Measurements from ENCODE around the gene KLHL29.
A peak's percentile ranks its signal among the peaks of the same experiment; 100 is the strongest.

Gene KLHL29

GRCh38 chr2:23585273-23586170 is 200.5 kb downstream of the KLHL29 start:
- Histone ChIP-seq H3K4me3 (ENCODE audit: low read length in 2 of 2) (no peak overlapping the region), H3K9ac (ENCODE audit: low read depth in 1 of 2, low read length in 2 of 2) (no peak overlapping the region), H3K9me3 (ENCODE audit: control insufficient read depth in 2 of 2, low read length in 2 of 2) (no peaks in the 10 kb centered on the region), H3K4me1 (ENCODE audit: control insufficient read depth in 2 of 2, insufficient read depth in 2 of 2, low read length in 2 of 2) (no peaks in the 10 kb centered on the region), H3K36me3 (ENCODE audit: control insufficient read depth in 2 of 2, insufficient read depth in 2 of 2, low read length in 2 of 2) (no peaks in the 10 kb centered on the region), H3K27ac (ENCODE audit: low read depth in 2 of 2, low read length in 2 of 2) (no peak overlapping the region), H3K27me3 (ENCODE audit: control insufficient read depth in 2 of 2, insufficient read depth in 2 of 2, low read length in 2 of 2) (no peaks in the 10 kb centered on the region)

GRCh38 chr2:23586741-23587306 is 201.8 kb downstream of the KLHL29 start:
- H3K27ac ChIP-seq (ENCODE audit: low read depth in 2 of 2, low read length in 2 of 2), result no peak overlapping the region
- H3K27me3 ChIP-seq (ENCODE audit: control insufficient read depth in 2 of 2, insufficient read depth in 2 of 2, low read length in 2 of 2), result no peaks in the 10 kb centered on the region
- no peak overlapping the region for H3K4me3 ChIP-seq (ENCODE audit: low read length in 2 of 2)
- H3K9ac ChIP-seq (ENCODE audit: low read depth in 1 of 2, low read length in 2 of 2), result no peak overlapping the region
- no peaks in the 10 kb centered on the region for H3K4me1 ChIP-seq (ENCODE audit: control insufficient read depth in 2 of 2, insufficient read depth in 2 of 2, low read length in 2 of 2)
- no peaks in the 10 kb centered on the region for H3K36me3 ChIP-seq (ENCODE audit: control insufficient read depth in 2 of 2, insufficient read depth in 2 of 2, low read length in 2 of 2)
- H3K9me3 ChIP-seq (ENCODE audit: control insufficient read depth in 2 of 2, low read length in 2 of 2), result no peaks in the 10 kb centered on the region

- Histone ChIP-seq H3K4me3 (ENCODE audit: low read length in 2 of 2) (no peak overlapping the region), H3K9me3 (ENCODE audit: control insufficient read depth in 2 of 2, low read length in 2 of 2) (no peaks in the 10 kb centered on the region), H3K36me3 (ENCODE audit: control insufficient read depth in 2 of 2, insufficient read depth in 2 of 2, low read length in 2 of 2) (no peaks in the 10 kb centered on the region), H3K4me1 (ENCODE audit: control insufficient read depth in 2 of 2, insufficient read depth in 2 of 2, low read length in 2 of 2) (no peaks in the 10 kb centered on the region), H3K27ac (ENCODE audit: low read depth in 2 of 2, low read length in 2 of 2) (no peak overlapping the region), H3K27me3 (ENCODE audit: control insufficient read depth in 2 of 2, insufficient read depth in 2 of 2, low read length in 2 of 2) (no peaks in the 10 kb centered on the region), H3K9ac (ENCODE audit: low read depth in 1 of 2, low read length in 2 of 2) (no peak overlapping the region)
Measured at GRCh38 chr2:23587341-23587880, 202.4 kb downstream of the KLHL29 start.

GRCh38 chr2:23588106-23588505 is 203.1 kb downstream of the KLHL29 start:
- Histone ChIP-seq H3K9ac (ENCODE audit: low read depth in 1 of 2, low read length in 2 of 2) (no peak overlapping the region), H3K4me3 (ENCODE audit: low read length in 2 of 2) (no peak overlapping the region), H3K27ac (ENCODE audit: low read depth in 2 of 2, low read length in 2 of 2) (no peak overlapping the region), H3K27me3 (ENCODE audit: control insufficient read depth in 2 of 2, insufficient read depth in 2 of 2, low read length in 2 of 2) (no peaks in the 10 kb centered on the region), H3K4me1 (ENCODE audit: control insufficient read depth in 2 of 2, insufficient read depth in 2 of 2, low read length in 2 of 2) (no peaks in the 10 kb centered on the region), H3K9me3 (ENCODE audit: control insufficient read depth in 2 of 2, low read length in 2 of 2) (no peaks in the 10 kb centered on the region), H3K36me3 (ENCODE audit: control insufficient read depth in 2 of 2, insufficient read depth in 2 of 2, low read length in 2 of 2) (no peaks in the 10 kb centered on the region)

GRCh38 chr2:23588508-23589201 is 203.7 kb downstream of the KLHL29 start:
- Histone ChIP-seq H3K9me3 (ENCODE audit: control insufficient read depth in 2 of 2, low read length in 2 of 2) (no peaks in the 10 kb centered on the region), H3K27ac (ENCODE audit: low read depth in 2 of 2, low read length in 2 of 2) (no peak overlapping the region), H3K4me1 (ENCODE audit: control insufficient read depth in 2 of 2, insufficient read depth in 2 of 2, low read length in 2 of 2) (no peaks in the 10 kb centered on the region), H3K36me3 (ENCODE audit: control insufficient read depth in 2 of 2, insufficient read depth in 2 of 2, low read length in 2 of 2) (no peaks in the 10 kb centered on the region), H3K9ac (ENCODE audit: low read depth in 1 of 2, low read length in 2 of 2) (no peak overlapping the region), H3K4me3 (ENCODE audit: low read length in 2 of 2) (no peak overlapping the region), H3K27me3 (ENCODE audit: control insufficient read depth in 2 of 2, insufficient read depth in 2 of 2, low read length in 2 of 2) (no peaks in the 10 kb centered on the region)

GRCh38 chr2:23589220-23589647 is 204.3 kb downstream of the KLHL29 start:
- H3K27ac ChIP-seq (ENCODE audit: low read depth in 2 of 2, low read length in 2 of 2), result no peak overlapping the region
- no peaks in the 10 kb centered on the region for H3K27me3 ChIP-seq (ENCODE audit: control insufficient read depth in 2 of 2, insufficient read depth in 2 of 2, low read length in 2 of 2)
- H3K4me1 ChIP-seq (ENCODE audit: control insufficient read depth in 2 of 2, insufficient read depth in 2 of 2, low read length in 2 of 2), result no peaks in the 10 kb centered on the region
- H3K36me3 ChIP-seq (ENCODE audit: control insufficient read depth in 2 of 2, insufficient read depth in 2 of 2, low read length in 2 of 2), result no peaks in the 10 kb centered on the region
- no peak overlapping the region for H3K9ac ChIP-seq (ENCODE audit: low read depth in 1 of 2, low read length in 2 of 2)
- no peaks in the 10 kb centered on the region for H3K9me3 ChIP-seq (ENCODE audit: control insufficient read depth in 2 of 2, low read length in 2 of 2)
- no peak overlapping the region for H3K4me3 ChIP-seq (ENCODE audit: low read length in 2 of 2)

GRCh38 chr2:23589739-23590138 is 204.8 kb downstream of the KLHL29 start:
- Histone ChIP-seq H3K9me3 (ENCODE audit: control insufficient read depth in 2 of 2, low read length in 2 of 2) (no peaks in the 10 kb centered on the region), H3K27ac (ENCODE audit: low read depth in 2 of 2, low read length in 2 of 2) (no peak overlapping the region), H3K4me1 (ENCODE audit: control insufficient read depth in 2 of 2, insufficient read depth in 2 of 2, low read length in 2 of 2) (no peaks in the 10 kb centered on the region), H3K36me3 (ENCODE audit: control insufficient read depth in 2 of 2, insufficient read depth in 2 of 2, low read length in 2 of 2) (no peaks in the 10 kb centered on the region), H3K9ac (ENCODE audit: low read depth in 1 of 2, low read length in 2 of 2) (no peak overlapping the region), H3K4me3 (ENCODE audit: low read length in 2 of 2) (no peak overlapping the region), H3K27me3 (ENCODE audit: control insufficient read depth in 2 of 2, insufficient read depth in 2 of 2, low read length in 2 of 2) (no peaks in the 10 kb centered on the region)

GRCh38 chr2:23590241-23590869 is 205.4 kb downstream of the KLHL29 start:
- no peaks in the 10 kb centered on the region for H3K4me1 ChIP-seq (ENCODE audit: control insufficient read depth in 2 of 2, insufficient read depth in 2 of 2, low read length in 2 of 2)
- H3K9ac ChIP-seq (ENCODE audit: low read depth in 1 of 2, low read length in 2 of 2), result no peak overlapping the region

GRCh38 chr2:23591111-23591510 is 206.1 kb downstream of the KLHL29 start:
- H3K4me3 ChIP-seq (ENCODE audit: low read length in 2 of 2), result no peak overlapping the region
- H3K27ac ChIP-seq (ENCODE audit: low read depth in 2 of 2, low read length in 2 of 2), result peak overlapping the region in 1 of 2 donors; percentile 1
- no peaks in the 10 kb centered on the region for H3K27me3 ChIP-seq (ENCODE audit: control insufficient read depth in 2 of 2, insufficient read depth in 2 of 2, low read length in 2 of 2)
- H3K4me1 ChIP-seq (ENCODE audit: control insufficient read depth in 2 of 2, insufficient read depth in 2 of 2, low read length in 2 of 2), result no peaks in the 10 kb centered on the region
- no peak overlapping the region for H3K9ac ChIP-seq (ENCODE audit: low read depth in 1 of 2, low read length in 2 of 2)
- H3K36me3 ChIP-seq (ENCODE audit: control insufficient read depth in 2 of 2, insufficient read depth in 2 of 2, low read length in 2 of 2), result no peaks in the 10 kb centered on the region
- no peaks in the 10 kb centered on the region for H3K9me3 ChIP-seq (ENCODE audit: control insufficient read depth in 2 of 2, low read length in 2 of 2)

More at GRCh38 chr2:23590241-23590869, 205.4 kb downstream of the KLHL29 start:
- Histone ChIP-seq H3K27me3 (ENCODE audit: control insufficient read depth in 2 of 2, insufficient read depth in 2 of 2, low read length in 2 of 2) (no peaks in the 10 kb centered on the region), H3K36me3 (ENCODE audit: control insufficient read depth in 2 of 2, insufficient read depth in 2 of 2, low read length in 2 of 2) (no peaks in the 10 kb centered on the region), H3K27ac (ENCODE audit: low read depth in 2 of 2, low read length in 2 of 2) (no peak overlapping the region), H3K4me3 (ENCODE audit: low read length in 2 of 2) (no peak overlapping the region), H3K9me3 (ENCODE audit: control insufficient read depth in 2 of 2, low read length in 2 of 2) (no peaks in the 10 kb centered on the region)
